Measurements from ENCODE around the gene MTIF3.
"Not testable (repeated sequence)": the region's sequence is repeated elsewhere in the genome, so short reads cannot be mapped to it uniquely, and the experiment has no call there.

The MTIF3 gene

DNA sequence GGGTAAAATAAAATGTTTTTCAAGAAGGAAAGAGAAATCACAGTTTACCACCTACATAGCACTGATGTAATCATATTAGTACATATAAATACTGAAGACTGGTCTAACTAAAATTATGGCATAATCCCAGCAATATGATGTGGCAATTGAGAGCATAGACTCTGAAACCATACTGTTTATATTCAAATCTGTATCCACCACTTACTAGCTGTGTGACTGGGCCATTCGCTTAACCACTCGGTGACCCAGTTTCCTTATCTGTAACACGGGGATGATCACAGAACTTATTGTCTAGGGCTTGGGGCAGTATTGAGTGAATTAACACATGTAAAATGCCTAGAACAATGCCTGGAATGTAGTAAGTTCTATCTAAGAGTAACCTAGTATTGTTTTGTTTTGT is 39.0 kb downstream of the MTIF3 start:
- DNase-seq: no peak

DNA sequence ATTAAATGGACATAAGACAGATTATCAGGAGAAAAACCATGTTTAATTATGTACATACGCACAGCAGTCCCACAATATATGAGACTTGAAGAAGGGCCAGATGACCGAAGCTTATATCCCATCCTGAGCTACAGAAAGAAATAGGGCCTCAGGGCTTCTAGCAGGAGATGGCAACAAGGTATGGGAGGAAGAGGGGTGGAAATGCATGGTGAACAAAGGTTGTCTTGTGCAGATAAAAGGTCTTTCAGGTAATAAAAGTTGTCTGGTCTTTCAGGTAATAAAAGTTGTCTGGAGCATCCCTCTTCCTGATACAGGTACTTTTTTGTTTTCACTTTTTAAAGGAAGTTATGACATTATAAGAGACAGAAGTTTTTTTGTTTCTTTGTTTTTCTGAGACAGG is 41.4 kb downstream of the MTIF3 start:
- DNase-seq: no peak

DNA sequence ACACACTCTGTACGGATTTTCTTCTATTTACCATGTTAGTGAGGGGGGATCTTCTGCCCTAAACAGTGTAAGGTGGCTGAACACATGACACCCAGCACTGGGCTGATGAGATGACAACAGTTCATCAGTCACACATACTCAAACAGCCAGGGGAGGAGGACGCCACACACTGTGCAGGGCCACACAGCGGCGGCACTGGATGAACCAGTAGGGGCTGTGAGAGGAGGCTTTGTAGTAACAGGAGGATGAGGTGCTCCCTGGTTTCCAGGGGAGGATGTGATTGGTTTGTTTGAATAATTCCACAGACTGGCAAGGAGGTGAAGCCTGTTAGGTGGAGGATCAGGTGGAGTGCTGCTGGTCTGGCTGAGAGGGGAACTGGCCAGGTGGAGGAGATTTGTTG is 42.3 kb downstream of the MTIF3 start:
- no peak for DNase-seq

DNA sequence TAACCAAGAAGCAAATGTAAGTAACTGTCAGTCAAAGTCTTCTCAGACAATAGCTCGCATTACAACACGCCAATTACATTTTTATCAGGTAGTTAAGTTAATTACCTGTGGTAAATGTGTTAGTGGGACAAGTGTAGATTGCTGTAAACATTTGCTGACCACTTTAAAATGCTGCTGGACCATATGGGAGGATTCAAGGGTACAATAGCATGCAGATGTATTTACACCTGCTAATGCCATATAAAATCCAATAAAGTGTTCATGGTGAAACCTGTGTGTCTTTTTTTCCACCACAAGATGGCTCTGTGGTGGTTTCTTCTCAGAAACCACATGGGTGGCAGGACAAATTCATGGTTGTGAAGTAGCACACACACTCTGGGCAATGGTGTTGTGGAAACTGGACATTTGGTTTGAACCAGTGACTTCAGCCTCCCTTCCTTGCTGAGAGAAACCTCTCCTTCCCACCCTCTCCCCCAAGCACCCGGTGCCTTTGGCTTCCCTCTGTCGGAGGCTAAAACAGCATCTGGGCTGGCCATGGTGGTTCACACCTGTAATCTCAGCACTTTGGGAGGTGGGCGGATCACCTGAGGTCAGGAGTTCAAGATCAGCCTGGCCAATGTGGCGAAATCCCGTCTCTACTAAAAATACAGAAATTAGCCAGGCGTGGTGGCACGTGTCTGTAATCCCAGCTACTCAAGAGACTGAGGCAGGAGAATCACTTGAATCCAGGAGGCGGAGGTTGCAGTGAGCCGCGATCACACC is 44.0 kb downstream of the MTIF3 start:
- DNase-seq: no peak

DNA sequence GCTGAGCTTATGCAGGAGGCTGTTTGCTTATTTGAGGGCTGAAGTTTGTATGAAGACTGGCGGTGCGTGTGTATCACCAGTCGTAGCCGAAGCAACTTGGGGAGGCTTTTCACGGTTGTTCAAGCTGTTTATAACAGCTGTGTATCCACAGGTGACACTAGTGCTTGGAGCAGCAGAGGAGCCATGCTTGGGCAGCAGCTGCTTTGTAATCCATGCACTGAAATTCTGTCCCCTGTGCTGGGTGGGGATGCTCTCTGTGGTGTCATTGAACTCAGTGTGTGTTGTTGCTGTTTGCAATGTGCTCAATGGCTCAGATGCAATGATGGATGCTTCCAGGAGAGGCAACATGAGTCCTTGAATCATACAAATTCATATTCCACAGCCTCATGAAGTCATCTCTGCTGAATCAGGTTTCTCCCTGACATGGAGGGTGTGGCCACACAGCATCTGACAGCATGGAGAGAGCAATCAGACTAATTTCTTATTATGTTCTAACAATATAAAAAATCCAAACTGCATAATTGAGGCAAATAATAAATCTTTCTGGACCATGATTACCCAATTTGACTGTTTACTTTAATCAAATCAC is 44.7 kb downstream of the MTIF3 start:
- DNase-seq: no peak

DNA sequence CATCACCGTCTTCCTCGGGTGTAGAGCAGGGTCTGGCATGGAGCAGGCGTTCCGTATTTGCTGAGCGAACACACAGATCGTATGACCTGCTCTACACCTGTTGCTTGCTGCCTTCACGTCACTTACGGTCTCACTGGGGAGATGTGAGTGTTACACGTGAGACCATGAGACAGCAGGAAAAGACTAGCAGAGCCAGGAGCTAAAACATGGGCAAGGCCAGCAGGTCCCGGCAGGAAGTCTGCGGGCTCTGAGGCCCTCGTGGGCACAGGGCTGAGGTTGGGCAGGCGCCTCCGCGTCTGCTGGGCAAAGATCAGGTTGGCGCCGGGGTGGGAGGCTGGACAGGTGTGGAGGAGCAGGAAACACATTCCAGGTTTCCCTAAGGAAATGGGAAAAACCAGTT is 45.7 kb downstream of the MTIF3 start:
- no peak for DNase-seq

DNA sequence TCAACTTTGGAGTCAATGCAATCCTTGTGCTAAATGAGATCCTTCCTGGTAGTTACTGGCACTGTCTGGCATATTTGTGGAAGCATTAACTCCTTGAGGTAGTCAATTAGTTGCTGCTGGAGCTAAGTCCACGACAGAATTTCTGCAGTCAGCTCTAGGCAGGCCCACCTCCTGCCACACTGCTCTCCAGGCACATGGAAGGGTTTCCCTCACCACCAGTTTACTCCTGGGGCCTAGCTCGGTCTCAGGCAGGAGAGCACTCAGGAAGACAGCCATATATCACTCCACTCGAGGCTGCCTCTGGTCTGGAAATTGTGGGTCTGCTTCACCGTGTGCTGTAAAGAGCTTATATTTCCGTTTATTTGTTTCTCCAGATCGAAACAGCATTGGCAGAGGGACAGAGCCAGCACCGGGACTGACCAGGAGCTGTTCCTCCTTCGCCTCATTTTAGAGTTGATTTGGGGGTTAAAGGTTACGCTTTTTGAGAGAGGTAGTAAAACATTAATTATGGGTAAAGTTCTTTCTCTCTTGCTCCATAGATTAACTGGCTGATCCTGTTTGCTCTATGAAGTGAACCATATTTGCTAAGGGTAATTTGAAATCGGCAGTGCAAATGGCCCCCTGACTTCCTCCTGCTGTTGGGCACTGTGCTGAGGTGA is 46.5 kb downstream of the MTIF3 start:
- DNase-seq: no peak

DNA sequence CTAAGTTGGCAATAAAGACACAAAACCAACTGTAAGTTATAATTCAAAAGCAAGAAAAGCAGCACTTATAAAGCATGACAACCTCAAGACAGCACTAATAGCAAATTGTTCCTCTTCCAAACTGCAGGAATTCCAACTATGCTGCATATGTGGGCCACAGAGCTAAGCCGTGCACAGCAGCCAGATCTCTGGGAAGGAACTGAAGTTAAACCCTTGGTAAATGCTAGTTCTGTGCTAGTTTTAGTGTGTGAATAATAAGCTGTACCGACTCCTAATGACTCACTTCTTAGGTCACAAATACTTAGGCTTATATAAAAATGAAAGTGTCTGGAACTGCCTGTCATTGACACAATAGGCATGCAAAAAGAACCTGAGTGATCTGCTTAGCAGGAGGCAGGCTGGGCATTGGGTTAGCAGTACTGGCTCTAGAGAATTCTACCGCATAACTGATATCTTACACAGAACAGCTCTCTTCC is 47.1 kb downstream of the MTIF3 start:
- no peak for DNase-seq

DNA sequence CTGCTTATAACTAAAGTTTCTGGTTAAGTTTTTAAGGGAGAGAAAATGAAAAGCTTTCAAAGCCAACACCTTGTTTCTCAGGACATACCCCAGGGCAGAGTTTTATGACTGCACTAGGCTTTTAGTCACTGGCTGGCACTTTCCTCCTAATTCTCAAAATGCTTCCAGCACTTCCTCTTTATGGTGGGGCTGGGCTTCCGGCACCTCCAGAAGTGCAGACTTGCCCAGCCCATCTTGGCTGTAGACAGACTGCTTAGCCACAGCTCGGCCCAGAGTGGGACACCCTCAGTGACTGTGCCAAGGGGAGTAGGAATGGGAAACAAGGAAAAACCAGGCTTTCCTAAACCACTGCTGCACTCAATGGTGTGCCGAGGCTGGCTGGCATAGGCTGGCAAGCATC is 49.2 kb downstream of the MTIF3 start:
- no peak for DNase-seq

DNA sequence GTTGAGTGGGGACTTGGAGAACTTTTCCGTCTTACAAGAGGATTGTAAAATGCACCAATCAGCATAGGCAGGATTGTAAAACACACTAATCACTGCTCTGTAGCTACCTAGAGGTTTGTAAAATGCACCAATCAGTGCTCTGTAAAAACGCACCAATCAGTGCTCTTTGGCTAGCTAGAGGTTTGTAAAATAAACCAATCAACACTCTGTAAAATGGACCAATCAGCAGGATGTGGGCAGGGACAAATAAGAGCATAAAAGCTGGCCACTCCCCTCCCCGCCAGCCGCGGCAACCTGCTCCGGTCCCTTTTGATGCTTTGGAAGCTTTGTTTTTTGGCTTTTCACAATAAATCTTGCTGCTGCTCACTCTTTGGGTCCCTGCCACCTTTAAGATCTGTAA is 50.0 kb downstream of the MTIF3 start:
- DNase-seq: not testable (repeated sequence)

DNA sequence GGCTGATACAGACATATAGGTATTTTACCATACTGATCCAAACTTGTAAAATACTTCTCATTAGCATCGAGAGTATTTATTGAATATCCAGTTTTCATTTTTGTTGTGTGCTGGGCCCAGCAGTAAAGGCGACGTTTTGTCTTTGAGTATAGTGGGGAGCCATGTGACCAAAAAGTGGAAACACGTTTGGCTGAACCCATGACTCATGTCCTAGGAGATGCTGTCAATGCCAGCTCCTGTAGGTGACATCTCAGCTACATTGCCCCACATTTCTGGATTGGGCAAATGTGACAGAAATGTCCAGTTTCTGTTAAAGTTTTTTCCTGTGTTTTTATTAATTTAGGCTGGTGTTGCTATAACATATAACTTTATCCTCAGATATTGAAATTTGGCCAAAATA is 52.0 kb downstream of the MTIF3 start:
- no peak for DNase-seq

DNA sequence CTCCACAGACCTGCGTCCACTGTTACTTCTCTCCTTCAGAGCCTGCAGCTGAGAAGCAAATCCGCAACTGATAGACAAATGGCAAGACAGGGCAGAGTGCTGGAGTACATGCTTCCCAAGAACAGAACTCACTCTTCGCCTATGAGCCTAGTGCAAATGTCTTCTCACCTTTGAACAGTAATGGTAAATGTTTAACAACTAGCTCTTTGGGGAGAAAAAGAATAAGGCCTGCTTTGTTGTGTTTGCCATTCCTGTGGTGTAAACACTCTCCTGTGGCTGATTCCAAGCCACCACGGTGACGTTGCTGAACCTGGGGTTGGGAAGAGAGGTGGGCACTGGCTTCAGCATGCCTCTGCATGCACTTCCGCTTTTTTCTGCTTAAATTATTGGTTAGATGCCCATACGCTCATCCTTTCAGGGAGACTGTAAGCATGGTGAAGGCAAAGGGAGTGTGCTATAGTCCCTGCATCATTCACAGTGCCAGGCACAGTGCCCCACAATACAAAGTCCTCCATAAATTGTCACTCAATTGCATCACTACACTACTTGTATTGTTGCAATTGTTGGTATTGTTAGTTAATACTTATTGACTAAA is 54.0 kb downstream of the MTIF3 start:
- no peak for DNase-seq

DNA sequence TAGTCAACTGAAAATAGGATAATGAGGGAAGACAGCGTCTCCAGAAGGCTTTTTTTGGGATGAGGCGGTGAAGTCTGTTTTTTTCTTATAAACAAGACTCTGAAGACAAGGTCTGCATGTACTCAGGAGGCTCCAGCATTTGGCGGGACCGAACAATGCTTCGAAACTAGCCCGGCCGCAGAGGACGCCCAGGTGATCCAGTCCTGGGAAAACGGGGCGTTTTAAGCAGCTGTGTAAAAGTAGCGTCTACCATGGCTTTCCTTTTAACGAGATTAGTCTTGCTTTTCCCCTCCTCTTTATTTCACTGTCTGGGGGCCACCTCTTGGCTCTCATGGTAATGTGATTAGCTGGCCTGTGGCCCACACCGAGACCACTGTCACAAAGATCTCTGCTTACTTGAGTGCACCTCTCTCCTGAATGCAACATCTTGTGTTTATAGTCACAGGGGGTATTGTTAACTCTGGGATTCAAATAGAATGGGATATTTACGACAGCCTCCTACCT is 55.3 kb downstream of the MTIF3 start:
- no peak for DNase-seq

DNA sequence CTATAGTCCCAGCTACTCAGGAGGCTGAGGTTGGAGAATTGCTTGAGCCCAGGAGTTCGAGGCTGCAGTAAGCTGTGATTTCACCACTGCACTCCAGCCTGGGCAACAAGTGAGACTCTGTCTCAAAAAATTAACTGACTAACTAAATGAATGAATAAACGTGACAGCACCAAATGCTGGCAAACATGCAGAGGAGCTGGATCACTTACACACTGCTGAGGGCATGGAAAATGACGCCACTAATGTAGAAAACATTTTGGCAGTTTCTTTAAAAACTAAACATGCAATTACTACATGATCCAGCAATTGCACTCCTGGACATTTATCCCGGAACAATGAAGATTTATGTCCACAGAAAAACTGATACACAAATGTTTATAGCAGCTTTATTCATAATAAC is 57.3 kb downstream of the MTIF3 start:
- no peak for DNase-seq

DNA sequence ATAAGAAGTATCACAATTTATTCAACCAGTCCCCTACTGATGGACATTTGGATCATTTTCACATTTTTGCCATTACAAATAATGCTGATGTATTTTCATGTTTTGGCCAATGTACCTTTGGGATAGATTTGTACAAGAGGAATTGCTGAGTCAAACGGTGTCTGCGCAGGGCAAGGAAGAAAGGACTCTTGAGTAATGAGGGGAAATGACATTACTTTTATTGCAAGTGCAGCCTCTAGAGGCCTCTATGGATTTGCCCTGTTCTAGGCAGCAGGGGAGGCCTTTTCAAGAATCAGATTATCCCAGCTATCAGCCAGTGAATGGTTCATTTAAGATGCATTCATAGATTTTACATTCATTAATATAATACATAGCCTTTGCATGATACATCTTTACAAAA is 58.9 kb downstream of the MTIF3 start:
- DNase-seq: no peak

DNA sequence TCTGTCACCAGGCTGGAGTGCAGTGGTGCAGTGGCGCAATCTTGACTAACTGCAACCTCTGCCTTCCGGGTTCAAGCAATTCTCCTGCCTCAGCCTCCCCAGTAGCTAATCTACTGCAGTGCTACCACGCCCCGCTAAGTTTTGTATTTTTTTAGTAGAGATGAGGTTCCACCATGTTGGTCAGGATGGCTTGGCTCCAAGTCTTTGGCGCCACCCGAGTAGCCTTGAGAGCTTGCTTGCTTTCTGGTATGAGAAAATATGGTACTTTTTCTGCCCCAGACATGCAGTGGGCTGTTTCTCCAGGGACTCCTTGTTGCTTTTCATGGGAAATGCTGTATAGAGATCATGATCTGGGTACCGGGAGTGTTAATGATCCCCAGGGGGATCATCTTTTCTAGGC is 60.5 kb downstream of the MTIF3 start:
- DNase-seq: no peak

DNA sequence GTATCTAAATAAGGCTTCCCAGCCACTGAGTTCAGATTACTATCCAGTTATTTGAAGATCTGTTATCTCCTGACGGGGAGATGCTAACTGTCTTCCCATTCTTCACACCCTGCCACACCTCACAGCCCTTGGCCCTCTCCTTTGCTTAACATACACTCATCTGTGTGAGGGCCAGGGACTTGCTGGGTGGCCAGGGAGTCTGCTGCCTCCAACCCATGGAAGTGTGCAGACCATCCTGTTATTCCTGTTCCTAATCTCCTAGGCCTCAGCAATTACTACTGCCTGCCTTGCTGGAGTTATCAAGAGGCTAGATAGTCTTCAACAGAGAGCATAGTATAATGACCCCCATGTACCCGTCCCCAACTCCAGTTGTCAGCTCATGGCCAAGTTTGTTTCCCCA is 62.1 kb downstream of the MTIF3 start:
- no peak for DNase-seq
